GM19328 (cell line): ENCODE data around the gene TRAF7.

Experiments used
- ATAC-seq: cut with Tn5 transposase; IDR thresholded peaks from one replicate; pipeline ENCODE4 v1.9.1; 2021; ENCODE audit warnings: mild to moderate bottlenecking, moderate library complexity; ENCODE audit not compliant: unreplicated experiment

The TRAF7 gene

DNA sequence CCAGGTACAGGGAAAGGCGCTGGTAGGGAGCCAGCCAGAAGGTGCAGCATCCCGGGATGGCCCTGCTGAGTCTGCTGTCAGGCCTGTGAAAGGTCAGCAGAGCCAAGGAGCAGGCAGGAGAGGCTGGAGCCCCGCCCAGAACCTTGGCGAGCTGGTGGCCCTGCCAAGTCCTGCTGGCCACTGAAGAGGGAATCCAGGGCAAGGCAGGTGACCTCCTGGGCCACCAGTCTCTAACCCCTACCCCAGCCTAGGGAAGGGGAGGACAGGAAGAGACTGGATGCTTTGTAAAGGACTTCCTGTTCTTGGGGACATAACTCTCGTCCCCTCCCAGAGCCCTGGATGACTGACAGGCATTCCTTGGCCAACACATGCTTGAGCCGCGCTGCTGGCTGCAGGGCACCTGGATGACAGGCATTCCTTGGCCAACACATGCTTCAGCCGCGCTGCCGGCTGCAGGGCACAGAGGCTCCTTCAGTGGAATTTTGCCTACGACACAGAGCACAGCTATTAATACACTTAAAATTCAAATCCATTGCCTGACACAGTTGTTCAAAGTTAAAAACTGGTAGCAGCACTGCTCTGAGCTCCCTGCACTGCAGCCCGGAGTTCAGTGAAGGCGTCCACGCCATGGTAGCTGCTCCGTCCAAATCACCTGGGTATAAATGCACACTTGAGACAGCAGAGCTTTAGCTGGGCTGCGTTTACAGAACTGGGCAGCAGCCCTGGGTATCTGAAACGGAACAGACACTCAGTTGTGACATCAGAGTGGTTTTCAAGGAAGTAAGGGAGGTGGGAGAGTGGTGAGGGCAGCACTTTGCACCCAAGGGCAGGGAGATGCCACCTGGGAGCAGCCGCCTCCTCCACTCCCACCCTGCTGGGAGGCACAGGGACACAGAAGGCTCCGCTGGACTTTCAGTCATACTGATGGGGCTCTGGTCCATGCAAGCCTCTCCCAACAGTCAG is 57.1 kb downstream of the TRAF7 start:
- no peak for ATAC-seq

DNA sequence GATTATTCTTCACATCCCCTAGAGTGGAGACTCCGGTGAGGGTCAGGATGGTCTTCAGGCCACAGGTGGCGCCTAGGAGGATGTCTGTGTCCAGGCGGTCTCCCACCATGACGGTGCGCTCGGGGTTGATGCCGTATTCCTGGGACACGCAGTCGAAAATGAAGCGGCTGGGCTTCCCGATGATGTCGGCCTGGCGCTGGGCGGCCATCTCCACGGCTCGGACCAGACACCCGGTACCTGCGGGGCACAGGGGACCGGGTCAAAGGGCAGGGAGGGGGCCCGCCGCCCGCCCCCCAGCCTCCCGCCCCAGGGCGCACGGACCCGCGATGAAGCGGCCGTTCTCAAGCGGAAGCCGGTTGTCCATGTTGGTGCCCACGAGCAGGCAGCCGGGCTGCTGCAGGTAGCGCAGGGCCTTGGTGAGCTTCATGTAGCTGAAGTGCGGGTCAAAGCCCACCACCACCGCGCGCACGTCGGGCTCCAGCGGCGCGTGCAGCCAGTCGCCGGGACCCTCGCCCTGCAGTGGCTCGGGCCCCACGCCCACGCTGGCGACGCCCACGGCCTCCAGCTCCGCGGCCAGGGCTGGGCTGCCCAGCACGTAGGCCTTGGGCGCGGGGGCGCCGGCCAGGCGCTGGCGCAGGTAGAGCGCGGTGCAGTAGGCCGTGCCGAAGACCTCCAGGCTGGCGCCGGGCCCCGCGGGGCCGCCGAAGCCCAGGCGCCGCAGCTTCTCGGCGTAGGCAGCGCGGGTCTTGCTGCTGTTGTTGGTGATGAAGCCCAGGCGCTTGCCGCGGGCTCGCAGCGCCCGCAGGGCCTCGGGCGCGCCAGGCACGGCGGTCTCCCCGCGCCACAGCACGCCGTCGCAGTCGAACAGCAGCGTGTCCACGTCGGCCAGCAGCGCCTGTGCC is 58.5 kb downstream of the TRAF7 start:
- ATAC-seq, result peak; percentile 3

DNA sequence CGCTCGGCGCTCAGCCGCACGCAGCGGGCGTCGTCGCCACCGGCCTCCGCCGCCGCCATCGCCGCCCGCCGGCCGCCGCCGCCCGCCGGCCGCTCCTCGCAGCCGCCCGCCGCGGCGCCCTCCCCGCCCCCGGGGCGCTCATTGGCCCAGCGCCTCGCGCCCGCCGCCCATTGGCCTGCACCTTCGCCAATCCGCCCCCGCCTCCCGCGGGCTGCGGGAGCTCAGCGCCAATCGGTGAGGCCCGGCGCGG is 59.1 kb downstream of the TRAF7 start, which contains the start of gene PGP:
Gene PGP (minus strand): TSS at position 122 of the 250 bp plus-strand sequence. CDS start 63 bp downstream, at position 59.
- peak; percentile 90 for ATAC-seq

DNA sequence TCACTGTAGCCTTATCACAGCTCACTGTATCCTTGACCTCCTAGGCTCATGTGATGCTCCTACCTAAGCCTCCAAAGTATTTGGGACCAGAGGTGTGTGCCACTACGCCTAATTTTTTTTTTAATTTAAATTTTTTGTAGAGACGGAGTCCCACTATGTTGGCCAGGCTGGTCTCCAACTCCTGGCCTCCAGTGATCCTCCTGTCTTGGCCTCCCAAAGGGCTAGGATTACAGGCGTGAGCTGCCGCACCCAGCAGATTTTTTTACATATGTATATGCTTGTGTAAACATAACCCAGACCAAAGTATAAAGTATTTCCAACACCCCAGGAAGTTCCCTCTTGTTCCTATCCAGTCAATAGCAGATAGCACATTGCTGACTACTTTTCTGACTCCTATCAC is 60.7 kb downstream of the TRAF7 start:
- no peak for ATAC-seq

DNA sequence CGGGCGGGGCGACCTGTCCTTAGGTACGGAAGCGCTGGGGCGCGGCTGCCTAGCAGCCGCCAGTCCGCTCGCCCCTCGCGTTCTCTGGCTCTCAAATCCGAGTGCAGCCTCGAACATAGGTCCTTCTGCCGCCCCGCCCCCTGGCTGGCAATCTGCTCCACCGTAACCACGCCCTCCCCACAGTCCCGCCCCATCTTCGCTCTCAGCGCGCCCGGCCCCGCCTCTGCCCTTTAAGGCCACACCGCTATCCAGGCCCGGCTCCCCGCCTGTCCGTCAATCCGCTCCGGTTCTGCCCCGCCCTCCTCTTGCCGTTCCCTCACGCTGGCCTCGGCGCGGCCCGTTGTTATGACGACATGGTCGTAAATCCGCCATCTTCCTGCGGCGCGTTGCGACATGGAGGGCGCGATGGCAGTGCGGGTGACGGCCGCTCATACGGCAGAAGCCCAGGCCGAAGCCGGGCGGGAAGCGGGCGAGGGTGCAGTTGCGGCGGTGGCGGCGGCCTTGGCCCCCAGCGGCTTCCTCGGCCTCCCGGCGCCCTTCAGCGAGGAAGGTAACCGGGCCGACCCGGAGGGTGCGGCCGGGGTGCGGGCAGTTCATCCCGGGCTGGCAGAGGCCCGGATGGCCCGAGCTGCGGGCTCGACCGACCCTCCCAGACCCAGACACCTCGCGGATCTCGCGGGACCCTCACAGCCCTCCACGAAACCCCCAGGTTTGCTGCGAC is 67.8 kb downstream of the TRAF7 start, which contains the start of gene E4F1:
Gene E4F1 (plus strand): TSS at position 371 of the 721 bp plus-strand sequence. CDS start 23 bp downstream, at position 394.
- peak; percentile 92 for ATAC-seq

DNA sequence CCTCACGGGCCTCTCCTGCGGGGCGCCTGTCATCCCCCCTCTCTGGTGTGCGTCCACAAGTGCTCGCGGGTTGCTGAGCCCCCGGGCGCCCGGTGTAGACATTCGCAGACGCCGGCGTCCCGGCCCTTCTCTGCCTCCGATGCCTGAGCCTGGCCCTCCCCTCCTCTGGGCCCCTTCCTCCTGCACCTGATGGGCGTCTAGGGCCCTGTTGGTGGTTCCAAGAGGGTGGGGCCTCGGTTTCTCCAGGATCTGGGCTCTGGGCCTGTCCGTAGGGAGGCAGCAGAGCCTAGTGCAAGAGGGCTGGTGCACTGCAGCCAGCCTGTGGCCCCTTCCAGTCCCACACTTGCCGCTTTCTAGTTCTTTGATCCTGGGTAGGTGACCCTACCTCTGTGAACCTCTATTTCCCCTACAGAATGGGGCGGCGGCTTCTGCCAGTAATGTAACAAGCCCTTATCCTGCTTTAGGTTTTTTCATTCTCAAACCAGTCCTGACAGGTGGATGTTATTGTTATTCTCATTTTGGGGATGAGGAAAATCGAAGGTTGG is 68.4 kb downstream of the TRAF7 start:
- peak; percentile 3 for ATAC-seq

DNA sequence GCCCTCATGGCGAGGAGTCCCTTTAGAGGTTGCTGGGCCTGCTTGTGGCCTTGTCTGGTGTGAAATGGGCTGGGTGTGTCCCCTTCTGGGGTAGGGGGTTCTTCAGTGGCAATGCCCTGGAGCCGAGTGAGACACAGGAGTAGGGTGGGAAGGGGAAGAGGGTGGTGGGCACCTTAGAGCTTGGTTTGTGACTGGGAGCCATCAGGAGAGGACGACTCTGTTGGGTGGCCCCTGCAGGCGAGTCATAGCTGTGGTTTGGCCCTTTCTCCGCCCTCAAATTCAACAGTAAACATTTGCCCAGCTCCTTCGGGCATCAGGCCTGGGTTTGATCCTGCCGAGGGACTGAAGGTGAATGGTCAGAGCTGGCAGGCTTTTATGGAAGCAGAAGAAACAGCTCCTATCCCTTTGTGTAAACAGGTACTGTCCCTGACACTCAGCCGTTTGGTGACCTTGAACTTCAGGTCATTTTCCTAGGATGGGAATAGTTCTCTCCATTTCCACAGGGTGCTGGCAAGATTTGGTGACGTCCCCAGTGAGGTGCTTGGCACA is 70.7 kb downstream of the TRAF7 start:
- ATAC-seq, result no peak

DNA sequence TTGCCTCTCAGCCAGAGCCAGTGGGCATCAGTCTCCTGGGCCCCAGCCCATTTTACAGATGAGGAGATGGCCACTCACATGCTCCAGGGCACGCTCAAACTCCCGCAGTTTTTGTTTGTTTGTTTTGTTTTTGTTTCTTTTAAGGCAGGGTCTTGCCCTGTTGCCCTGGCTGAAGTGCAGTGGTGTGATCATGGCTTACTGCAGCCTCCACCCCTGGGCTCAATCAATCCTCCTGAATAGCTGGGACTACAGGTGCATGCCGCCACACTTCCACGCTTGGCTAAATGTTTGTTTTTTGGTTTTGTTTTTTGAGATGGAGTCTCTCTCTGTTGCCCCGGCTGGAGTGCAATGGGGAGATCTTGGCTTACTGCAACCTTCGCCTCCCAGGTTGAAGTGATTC is 71.3 kb downstream of the TRAF7 start:
- ATAC-seq, result no peak
